Chondrocyte (in vitro differentiated cells): Measurements from ENCODE around the gene INSC. TPM values are rescaled to one million over a fixed set of nuclear protein-coding genes. Genes with fewer than 3 reads are reported as not detected.

Experiments
- DNase-seq: peaks from one replicate; pipeline ENCODE4 v3.0.0; 2021; ENCODE audit warnings: mixed read lengths, low spot score
- H3K27ac Mint-ChIP-seq: one replicate; pipeline ENCODE4 v1.8.0; 2021; ENCODE audit warnings: mild to moderate bottlenecking, moderate library complexity, mixed read lengths; ENCODE audit not compliant: unreplicated experiment
- H3K27me3 Mint-ChIP-seq: 2 replicates; pipeline ENCODE4 v1.8.0; 2021; ENCODE audit warnings: low read depth, mixed read lengths
- H3K36me3 Mint-ChIP-seq: 2 replicates; pipeline ENCODE4 v1.8.0; 2021; ENCODE audit warnings: low read depth, mixed read lengths
- H3K4me1 Mint-ChIP-seq: 2 replicates; pipeline ENCODE4 v1.8.0; 2021; ENCODE audit warnings: low read depth, mild to moderate bottlenecking, mixed read lengths
- H3K4me3 Mint-ChIP-seq: one replicate; pipeline ENCODE4 v1.8.0; 2021; ENCODE audit warnings: mild to moderate bottlenecking, moderate library complexity, mixed read lengths; ENCODE audit not compliant: unreplicated experiment
- H3K9me3 Mint-ChIP-seq: 2 replicates; pipeline ENCODE4 v1.8.0; 2021; ENCODE audit warnings: low read depth, mixed read lengths
- CTCF ChIP-seq: fragments of 200-600 bp; sonication (generic); IDR thresholded peaks from 2 replicates; pipeline ENCODE4 v1.5.0; 2021; ENCODE audit warnings: antibody characterized with exemption, mild to moderate bottlenecking, moderate library complexity
- total RNA-seq: library from RNA; stranded (reverse); gene quantifications from 3 replicates; pipeline ENCODE4 v1.2.1, GENCODE V29; 2021

Gene INSC
- total RNA-seq, 1 donor from 2014 or later = not detected

GRCh38 chr11:15200696-15201095 lies 86.0 kb downstream of the INSC start:
- Mint-ChIP-seq H3K27me3 (peaks cover 8% of the 10 kb centered on the region), H3K4me1 (peaks cover 5% of the 10 kb centered on the region), H3K27ac (no peak overlapping the region), H3K9me3 (no peaks in the 10 kb centered on the region), H3K36me3 (no peaks in the 10 kb centered on the region), H3K4me3 (no peak overlapping the region)
- TF ChIP-seq CTCF = no peak
- no peak for DNase-seq

GRCh38 chr11:15201586-15201985 lies 86.9 kb downstream of the INSC start:
- Mint-ChIP-seq H3K27me3 (peaks cover 8% of the 10 kb centered on the region), H3K36me3 (no peaks in the 10 kb centered on the region), H3K4me1 (peaks cover 5% of the 10 kb centered on the region), H3K9me3 (no peaks in the 10 kb centered on the region), H3K4me3 (no peak overlapping the region), H3K27ac (no peak overlapping the region)
- no peak for DNase-seq
- no peak for TF ChIP-seq CTCF

- no peaks in the 10 kb centered on the region for H3K36me3 Mint-ChIP-seq
- no peak overlapping the region for H3K4me3 Mint-ChIP-seq
- TF ChIP-seq CTCF = no peak
- DNase-seq = no peak
- H3K9me3 Mint-ChIP-seq = no peaks in the 10 kb centered on the region
- peaks cover 5% of the 10 kb centered on the region for H3K4me1 Mint-ChIP-seq
- H3K27me3 Mint-ChIP-seq = peaks cover 14% of the 10 kb centered on the region
- H3K27ac Mint-ChIP-seq = no peak overlapping the region
Measured at GRCh38 chr11:15202626-15203025, 87.9 kb downstream of the INSC start.

GRCh38 chr11:15204711-15205110 lies 90.0 kb downstream of the INSC start:
- H3K4me1 Mint-ChIP-seq = peaks cover 2% of the 10 kb centered on the region
- DNase-seq = no peak
- H3K36me3 Mint-ChIP-seq = no peaks in the 10 kb centered on the region
- no peaks in the 10 kb centered on the region for H3K9me3 Mint-ChIP-seq
- no peak overlapping the region for H3K4me3 Mint-ChIP-seq
- TF ChIP-seq CTCF = no peak
- peaks cover 20% of the 10 kb centered on the region for H3K27me3 Mint-ChIP-seq
- no peak overlapping the region for H3K27ac Mint-ChIP-seq

GRCh38 chr11:15206791-15207190 lies 92.1 kb downstream of the INSC start:
- Mint-ChIP-seq H3K9me3 (no peaks in the 10 kb centered on the region), H3K4me1 (no peaks in the 10 kb centered on the region), H3K27me3 (peaks cover 24% of the 10 kb centered on the region)

More at GRCh38 chr11:15206791-15207190, 92.1 kb downstream of the INSC start:
- DNase-seq = no peak
- no peak overlapping the region for H3K4me3 Mint-ChIP-seq
- no peak for TF ChIP-seq CTCF
- no peaks in the 10 kb centered on the region for H3K36me3 Mint-ChIP-seq
- H3K27ac Mint-ChIP-seq = no peak overlapping the region
